ENCODE data around the gene BMPR1A.

GRCh38 chr10:86944907-86945306, 188.5 kb downstream of the BMPR1A start:
- TF ChIP-seq ZNF8 (CRISPR knock-in tag; IDR thresholded peaks at IDR 0.05) = no peak
- no peak for TF ChIP-seq RARB (CRISPR knock-in tag; IDR thresholded peaks at IDR 0.05)
- no peak for TF ChIP-seq ARNTL (CRISPR knock-in tag; IDR thresholded peaks at IDR 0.05; ENCODE audit: borderline replicate concordance, low read depth)
- TF ChIP-seq ZFP30 (CRISPR knock-in tag; IDR thresholded peaks at IDR 0.05) = no peak

Measured in SK-N-SH treated with all-trans-retinoic acid at 6 μM for 48 hours (cell line).